BE2C (cell line): ENCODE measurements around the gene KRTAP1-4.
"Not testable (repeated sequence)": the region's sequence is repeated elsewhere in the genome, so short reads cannot be mapped to it uniquely, and the experiment has no call there.

Source experiments
- DNase-seq: peaks from one replicate; pipeline ENCODE4 v3.0.0-alpha.2; 2020
- H3K27me3 ChIP-seq: fragments of 250-450 bp; sonication (Bioruptor Pico); 2 replicates; pipeline ENCODE4 v1.5.1; 2020; ENCODE audit warnings: mild to moderate bottlenecking
- H3K36me3 ChIP-seq: fragments of 250-450 bp; sonication (Bioruptor Pico); 2 replicates; pipeline ENCODE4 v1.5.1; 2020; ENCODE audit warnings: mild to moderate bottlenecking
- H3K4me1 ChIP-seq: fragments of 250-450 bp; sonication (Bioruptor Pico); 2 replicates; pipeline ENCODE4 v1.5.1; 2020
- H3K4me3 ChIP-seq: 2 replicates; pipeline ENCODE4 v1.5.1; 2011; ENCODE audit warnings: low read depth, low read length
- H3K9me3 ChIP-seq: fragments of 250-450 bp; sonication (Bioruptor Pico); 2 replicates; pipeline ENCODE4 v1.5.1; 2020
- TF ChIP-seq, protein P1 (sequence below): IDR thresholded peaks from 2 replicates; pipeline ENCODE4 v1.5.1; 2012; ENCODE audit warnings: mild to moderate bottlenecking, low read depth, low read length

KRTAP1-4 gene

DNA sequence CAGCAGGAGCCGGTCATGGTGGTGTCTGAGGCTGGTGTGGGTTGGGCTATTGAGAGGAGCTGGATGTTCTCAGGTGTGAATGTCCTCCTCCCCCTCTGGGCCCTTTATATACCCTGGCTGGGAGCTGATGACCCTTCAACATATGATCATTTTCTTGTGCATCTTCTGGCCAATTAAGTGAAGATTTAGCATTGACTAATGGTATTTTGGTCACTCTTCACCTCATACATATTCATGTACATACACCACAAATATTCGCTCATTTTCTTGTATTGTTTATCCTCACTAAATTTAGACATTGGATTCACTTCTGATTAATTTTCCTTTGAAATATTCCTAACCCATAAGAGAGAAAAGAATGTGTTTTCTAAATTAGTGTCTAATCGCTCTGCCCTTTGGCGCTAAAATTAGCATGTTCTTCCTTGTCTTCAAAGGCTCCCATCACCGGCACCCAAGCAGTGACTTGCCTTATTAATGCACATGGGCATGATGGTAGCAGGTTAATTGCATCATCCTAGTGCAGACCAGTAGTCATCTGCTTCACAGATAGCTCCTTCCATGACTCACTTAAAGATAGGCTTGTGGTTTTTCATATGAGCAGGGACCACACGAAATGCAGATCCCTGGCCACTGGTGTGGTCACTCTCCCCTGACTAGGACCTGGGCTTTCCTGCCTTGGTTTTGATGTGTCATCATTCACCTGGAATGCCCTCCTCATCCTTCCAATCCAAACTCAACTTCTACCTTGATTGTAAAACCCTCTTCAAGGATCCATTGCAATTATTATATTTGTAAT is 36.0 kb upstream of the KRTAP1-4 start, which contains the start of gene KRTAP2-4:
TSS of gene KRTAP2-4 (minus strand) at position 51 of the 796 bp plus-strand sequence. CDS start at position 17, 34 bp downstream.
- DNase-seq, result no peak
- H3K27me3 ChIP-seq, result no peaks in the 10 kb centered on the region; the same call in 1 of the 2 replicates
- no peaks in the 10 kb centered on the region for H3K36me3 ChIP-seq
- H3K4me1 ChIP-seq, result no peaks in the 10 kb centered on the region
- H3K4me3 ChIP-seq, result no peak within 1 kb of the TSS
- TF ChIP-seq, protein P1, sequence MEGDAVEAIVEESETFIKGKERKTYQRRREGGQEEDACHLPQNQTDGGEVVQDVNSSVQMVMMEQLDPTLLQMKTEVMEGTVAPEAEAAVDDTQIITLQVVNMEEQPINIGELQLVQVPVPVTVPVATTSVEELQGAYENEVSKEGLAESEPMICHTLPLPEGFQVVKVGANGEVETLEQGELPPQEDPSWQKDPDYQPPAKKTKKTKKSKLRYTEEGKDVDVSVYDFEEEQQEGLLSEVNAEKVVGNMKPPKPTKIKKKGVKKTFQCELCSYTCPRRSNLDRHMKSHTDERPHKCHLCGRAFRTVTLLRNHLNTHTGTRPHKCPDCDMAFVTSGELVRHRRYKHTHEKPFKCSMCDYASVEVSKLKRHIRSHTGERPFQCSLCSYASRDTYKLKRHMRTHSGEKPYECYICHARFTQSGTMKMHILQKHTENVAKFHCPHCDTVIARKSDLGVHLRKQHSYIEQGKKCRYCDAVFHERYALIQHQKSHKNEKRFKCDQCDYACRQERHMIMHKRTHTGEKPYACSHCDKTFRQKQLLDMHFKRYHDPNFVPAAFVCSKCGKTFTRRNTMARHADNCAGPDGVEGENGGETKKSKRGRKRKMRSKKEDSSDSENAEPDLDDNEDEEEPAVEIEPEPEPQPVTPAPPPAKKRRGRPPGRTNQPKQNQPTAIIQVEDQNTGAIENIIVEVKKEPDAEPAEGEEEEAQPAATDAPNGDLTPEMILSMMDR, result no peak
- H3K9me3 ChIP-seq, result no peaks in the 10 kb centered on the region

DNA sequence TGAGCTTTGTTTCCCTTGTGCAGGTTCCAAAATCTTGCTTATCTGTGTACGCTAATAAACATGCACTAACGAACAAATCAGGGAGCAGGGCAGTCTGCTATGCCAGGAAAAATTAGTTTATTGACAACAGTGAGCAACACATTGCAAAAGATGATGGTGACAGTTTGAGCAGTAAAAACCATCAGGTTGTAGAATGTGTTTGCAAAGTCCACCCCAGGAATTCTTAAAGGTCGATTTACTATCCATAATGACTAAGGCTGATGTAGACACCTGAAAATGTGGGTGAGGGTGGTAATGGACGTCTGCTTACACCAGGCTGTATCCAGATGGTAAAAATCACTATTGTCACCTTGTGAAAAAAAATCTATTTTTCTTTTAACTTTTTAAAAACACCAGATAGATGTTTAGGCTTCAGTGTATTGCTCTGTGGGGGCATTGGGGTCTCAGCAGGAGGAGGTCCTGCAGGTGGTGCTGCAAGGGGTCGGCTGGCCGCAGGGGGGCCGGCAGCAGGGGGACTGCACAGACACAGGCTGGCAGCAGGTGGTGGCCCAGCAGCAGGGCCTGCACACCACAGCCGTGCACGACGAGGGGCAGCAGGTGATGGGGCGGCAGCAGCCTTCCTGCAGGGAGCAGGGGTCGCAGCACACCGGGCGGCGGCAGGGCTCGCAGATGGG is 35.2 kb upstream of the KRTAP1-4 start:
- not testable (repeated sequence) for H3K9me3 ChIP-seq, H3K27me3 ChIP-seq, H3K4me3 ChIP-seq, DNase-seq, H3K36me3 ChIP-seq, H3K4me1 ChIP-seq

DNA sequence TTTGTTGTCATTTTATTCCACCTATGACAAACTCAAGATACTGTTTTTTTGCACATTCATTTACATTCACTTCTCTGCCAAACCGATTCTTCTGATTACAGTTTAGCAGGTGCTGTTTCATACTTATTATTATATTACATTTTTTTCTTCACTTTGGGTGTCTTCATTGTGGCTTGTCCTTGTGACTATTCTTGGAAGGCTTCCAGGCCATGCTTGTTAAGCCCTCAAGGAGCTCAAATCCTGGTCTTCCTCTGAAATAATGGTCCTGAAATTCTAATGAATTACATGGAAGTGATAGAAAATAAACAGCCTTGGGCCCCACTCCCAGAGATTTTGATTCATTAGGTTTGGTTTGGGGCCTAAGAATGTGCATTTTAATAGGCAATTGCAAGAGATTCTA is 34.3 kb upstream of the KRTAP1-4 start:
- Histone ChIP-seq H3K36me3 (no peaks in the 10 kb centered on the region), H3K4me1 (no peaks in the 10 kb centered on the region), H3K27me3 (no peaks in the 10 kb centered on the region; the same call in 1 of the 2 replicates), H3K4me3 (no peak overlapping the region), H3K9me3 (no peaks in the 10 kb centered on the region)
- DNase-seq, result no peak
- TF ChIP-seq, protein P1, result no peak

DNA sequence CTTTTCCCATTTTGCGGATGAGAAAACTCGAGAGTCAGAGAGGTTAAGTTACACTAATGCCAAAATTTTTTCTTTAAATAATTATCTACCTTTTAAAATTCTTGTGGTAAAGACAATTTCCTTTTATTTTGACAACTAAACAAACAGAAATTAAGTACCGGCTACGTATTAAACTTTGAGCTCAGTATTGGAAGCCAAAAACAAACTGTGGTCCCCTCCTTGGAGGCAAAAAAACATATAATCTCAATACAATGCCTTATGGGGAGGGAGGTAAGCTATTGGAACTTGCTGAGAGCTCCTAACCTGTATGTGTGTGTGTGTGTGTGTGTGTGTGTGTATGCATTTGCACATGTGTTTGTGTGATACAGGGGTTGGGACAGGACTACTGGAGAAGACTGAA is 33.5 kb upstream of the KRTAP1-4 start:
- Histone ChIP-seq H3K4me1 (no peaks in the 10 kb centered on the region), H3K36me3 (no peaks in the 10 kb centered on the region), H3K27me3 (no peaks in the 10 kb centered on the region; the same call in 1 of the 2 replicates), H3K4me3 (no peak overlapping the region), H3K9me3 (no peaks in the 10 kb centered on the region)
- no peak for DNase-seq
- TF ChIP-seq, protein P1, result no peak

DNA sequence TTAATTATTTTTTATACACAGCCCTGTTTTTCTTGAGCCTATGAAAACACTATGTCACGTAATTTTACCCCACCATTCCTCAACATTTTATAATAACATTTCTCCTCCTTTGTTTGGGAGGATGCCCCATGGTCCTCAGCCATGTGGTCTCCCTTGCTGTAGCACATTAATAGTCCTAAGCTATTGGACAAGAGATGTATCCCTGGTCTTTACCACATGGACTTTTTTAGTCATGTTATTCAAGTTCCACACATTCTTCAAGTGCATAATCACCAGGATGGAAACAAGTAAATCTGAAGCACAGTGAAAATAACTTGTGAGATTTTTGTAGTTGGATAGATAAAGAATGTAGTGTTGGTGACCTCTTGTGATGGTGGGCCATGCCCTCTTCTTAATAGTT is 32.0 kb upstream of the KRTAP1-4 start:
- Histone ChIP-seq H3K4me1 (no peaks in the 10 kb centered on the region), H3K4me3 (no peak overlapping the region), H3K9me3 (no peaks in the 10 kb centered on the region), H3K36me3 (no peaks in the 10 kb centered on the region), H3K27me3 (no peaks in the 10 kb centered on the region; the same call in 1 of the 2 replicates)
- TF ChIP-seq, protein P1, result no peak
- no peak for DNase-seq

DNA sequence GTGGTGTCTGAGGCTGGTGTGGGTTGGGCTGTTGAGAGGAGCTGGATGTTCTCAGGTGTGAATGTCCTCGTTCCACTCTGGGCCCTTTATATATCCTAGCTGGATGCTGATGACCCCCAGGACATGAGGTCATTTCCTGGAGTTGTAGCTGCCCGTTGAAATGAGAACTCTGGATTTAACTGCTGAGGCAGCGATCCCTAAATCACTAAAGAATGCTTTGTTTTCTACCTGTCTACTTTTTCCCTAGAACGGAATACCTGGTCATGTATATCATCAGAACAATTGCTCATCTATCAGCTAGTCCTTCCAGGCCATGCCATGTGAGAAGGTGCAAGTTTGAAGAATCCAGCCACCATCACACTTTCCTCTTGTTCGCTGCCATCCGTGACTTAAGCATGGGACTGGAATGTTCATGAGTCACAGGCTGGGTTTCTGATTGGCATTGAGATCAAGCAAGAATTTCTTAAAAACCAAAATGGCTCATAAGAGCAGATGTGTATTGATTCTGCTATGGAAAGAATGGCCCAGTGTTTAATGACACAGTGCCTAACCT is 30.1 kb upstream of the KRTAP1-4 start, which contains the start of gene KRTAP2-3:
TSS of gene KRTAP2-3 (minus strand) at position 63 of the 553 bp plus-strand sequence. CDS start 64 bp downstream, outside the sequence.
- H3K4me1 ChIP-seq, result no peaks in the 10 kb centered on the region
- H3K9me3 ChIP-seq, result no peaks in the 10 kb centered on the region
- TF ChIP-seq, protein P1, result no peak
- no peak within 1 kb of the TSS for H3K4me3 ChIP-seq
- no peaks in the 10 kb centered on the region; the same call in 1 of the 2 replicates for H3K27me3 ChIP-seq
- DNase-seq, result no peak
- H3K36me3 ChIP-seq, result no peaks in the 10 kb centered on the region

DNA sequence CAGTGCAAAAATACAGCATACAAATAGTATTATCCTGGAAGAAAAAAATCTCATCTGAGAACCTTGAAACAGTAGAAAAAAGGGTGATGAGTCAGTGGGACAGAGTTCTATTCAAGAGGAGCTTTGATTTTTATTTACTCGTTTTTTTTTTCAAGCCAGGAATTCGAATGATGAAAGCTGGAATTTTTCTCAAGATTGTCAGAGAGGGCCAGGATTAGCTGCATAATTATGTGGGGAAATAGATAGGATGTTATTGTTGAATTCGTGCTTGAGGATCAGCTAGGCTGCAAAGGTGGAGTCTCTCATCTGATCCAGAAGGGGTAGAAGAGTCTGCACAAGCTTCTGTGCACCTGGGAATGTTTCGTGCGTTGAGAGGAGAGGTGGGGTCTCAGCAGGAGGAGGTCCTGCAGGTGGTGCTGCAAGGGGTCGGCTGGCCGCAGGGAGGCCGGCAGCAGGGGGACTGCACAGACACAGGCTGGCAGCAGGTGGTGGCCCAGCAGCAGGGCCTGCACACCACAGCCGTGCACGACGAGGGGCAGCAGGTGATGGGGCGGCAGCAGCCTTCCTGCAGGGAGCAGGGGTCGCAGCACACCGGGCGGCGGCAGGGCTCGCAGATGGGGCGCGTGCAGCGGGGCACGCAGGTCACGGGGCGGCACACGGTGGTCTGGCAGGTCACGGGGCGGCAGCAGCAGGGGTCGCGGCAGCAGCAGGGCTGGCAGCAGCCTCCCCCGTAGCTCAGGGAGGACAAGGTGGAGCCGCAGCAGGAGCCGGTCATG is 29.5 kb upstream of the KRTAP1-4 start:
- H3K4me3 ChIP-seq, H3K27me3 ChIP-seq, DNase-seq, H3K4me1 ChIP-seq, H3K36me3 ChIP-seq, H3K9me3 ChIP-seq: not testable (repeated sequence)
